Stimulated activated naive CD4-positive, alpha-beta T cell treated with Interleukin-2 at 50 U/mL for 16 hours (primary cell): ENCODE data around the gene VAMP8.
"Not testable (repeated sequence)": the region's sequence is repeated elsewhere in the genome, so short reads cannot be mapped to it uniquely, and the experiment has no call there.

Experiments
- DNase-seq: peaks from one replicate; lab custom pipeline; 2025; lab: John Stamatoyannopoulos, UW

VAMP8 gene

DNA sequence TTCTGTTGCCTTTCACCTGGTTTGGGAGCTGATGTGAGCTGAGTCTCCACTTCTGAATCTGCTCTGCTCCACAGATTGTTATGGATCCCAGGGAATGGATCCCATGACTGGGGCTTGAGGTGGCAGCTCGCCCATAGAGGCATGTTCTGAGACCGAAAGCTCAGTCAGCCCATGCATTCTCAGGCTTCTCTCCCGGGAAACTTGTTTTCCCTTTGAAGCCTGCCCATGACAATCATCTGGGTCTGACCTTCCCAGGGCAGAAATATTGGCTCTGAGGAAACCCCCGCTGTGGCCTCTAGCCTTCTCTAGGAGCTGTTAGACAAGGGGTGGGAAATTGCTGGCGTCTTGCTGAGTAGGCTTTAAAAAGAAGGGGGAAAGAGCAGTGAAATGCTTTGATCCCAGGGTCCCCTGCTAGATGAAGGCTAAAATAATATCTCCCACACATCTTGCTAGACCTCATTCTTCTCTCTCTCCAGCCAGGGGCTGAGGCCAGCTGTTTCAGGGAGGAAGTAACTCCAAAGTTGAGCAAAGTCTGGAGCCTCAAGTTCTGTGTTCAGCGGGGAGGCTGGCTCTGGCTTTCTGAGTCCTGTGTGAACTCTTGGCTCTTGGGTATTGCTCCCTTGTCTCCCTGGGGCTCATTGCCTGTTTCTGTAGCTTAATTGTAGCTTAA is 2.0 kb downstream of the VAMP8 start:
- DNase-seq = no peak

DNA sequence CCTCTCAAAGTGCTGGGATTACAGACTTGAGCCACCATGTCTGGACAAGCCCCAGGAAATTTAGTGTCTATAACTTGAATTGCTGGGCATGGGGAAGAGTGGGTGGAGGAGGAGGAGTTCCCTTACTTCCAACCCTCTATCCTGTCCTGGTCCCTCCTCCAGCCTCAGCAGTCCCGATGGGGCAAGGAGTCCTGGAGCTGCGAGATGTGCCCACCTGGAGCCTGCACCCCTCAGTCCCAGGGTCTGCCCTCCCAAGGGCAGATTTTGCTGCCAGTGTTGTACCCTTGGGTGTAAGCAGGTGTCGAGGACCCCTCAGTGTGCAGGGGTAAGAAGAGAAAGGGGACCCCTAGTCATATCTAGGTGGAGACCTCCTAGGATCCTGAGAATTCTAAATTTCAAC is 2.8 kb downstream of the VAMP8 start:
- no peak for DNase-seq

DNA sequence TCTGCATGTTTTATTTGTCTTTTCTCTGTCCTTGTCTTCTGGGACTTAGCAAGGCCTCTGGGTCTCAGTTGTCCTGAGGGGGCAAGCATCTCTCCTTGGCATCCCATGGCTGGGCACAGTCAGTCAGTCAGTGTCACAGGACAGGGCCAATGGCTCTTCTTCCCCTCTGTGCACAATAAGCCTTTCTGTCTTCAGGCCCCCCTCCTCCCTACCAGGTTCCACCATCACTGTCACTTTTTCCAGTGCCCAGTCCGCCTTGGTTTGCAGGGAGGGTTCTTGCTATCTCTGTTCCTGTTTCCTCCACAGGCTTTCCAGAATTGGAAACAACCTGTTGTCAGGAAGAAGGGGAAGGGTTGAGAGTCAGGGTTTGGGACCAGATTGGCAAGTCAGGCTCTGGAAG is 5.1 kb downstream of the VAMP8 start:
- DNase-seq = no peak

DNA sequence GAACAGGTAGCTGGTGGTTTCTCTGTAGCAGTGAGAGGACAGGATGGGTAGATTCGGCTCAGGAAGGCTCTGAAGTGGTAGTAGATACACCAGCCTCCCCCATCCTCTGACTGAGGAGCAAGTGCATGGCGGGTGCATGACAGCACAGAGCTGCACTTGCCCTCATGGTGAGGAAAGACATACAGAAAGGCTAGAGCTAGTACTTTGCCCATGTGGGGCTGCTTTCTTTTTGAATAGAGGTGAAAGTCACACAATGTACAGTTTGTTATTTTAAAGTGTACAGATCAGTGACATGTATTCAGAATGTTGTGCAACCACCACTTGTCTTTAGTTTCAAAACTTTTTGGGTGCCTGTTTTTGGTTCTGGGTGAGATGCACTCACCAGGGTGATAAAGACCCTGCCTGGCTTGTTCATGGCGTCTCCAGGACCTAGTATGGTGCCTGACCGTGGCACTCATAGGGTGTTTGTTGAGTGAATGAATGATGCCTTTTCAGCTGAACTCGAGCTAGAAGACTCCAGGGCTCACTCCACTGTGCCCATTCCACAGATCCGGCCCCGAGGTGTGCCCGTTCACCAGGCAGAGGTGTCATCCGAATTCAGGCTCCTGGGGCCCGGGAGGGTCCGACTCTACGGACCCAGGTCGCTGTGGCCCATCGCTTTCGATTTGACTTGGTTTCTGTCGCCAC is 6.4 kb downstream of the VAMP8 start:
- peak; percentile 33 for DNase-seq

DNA sequence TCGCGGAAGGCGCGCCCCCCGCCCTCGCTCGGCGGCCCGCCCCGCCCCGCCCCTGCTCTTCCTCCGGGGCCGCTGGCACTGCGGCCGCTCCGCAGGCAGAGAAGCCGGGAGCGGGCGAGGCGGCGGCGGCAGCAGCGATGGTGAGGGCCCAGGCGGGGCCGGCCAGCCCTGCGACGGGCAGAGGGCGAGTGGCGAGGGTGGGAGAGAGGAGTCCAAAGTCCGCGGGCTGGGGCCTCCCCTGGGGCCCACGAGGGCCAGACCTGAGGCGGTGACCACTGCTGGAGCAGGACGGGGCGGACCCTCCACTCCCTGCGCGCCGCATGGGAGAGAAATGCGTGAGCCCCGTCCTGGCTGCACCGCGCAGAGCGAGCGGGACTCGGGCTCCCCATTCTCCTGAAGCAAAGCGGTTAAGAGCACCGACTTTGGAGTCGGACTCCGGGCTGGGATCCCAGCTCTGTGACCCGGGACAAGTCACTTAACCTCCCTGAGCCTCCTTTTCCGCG is 7.0 kb downstream of the VAMP8 start, which contains the start of gene VAMP5:
Gene VAMP5 (plus strand): TSS at position 78 of the 503 bp plus-strand sequence. CDS start 60 bp downstream, at position 138.
- DNase-seq = no peak

DNA sequence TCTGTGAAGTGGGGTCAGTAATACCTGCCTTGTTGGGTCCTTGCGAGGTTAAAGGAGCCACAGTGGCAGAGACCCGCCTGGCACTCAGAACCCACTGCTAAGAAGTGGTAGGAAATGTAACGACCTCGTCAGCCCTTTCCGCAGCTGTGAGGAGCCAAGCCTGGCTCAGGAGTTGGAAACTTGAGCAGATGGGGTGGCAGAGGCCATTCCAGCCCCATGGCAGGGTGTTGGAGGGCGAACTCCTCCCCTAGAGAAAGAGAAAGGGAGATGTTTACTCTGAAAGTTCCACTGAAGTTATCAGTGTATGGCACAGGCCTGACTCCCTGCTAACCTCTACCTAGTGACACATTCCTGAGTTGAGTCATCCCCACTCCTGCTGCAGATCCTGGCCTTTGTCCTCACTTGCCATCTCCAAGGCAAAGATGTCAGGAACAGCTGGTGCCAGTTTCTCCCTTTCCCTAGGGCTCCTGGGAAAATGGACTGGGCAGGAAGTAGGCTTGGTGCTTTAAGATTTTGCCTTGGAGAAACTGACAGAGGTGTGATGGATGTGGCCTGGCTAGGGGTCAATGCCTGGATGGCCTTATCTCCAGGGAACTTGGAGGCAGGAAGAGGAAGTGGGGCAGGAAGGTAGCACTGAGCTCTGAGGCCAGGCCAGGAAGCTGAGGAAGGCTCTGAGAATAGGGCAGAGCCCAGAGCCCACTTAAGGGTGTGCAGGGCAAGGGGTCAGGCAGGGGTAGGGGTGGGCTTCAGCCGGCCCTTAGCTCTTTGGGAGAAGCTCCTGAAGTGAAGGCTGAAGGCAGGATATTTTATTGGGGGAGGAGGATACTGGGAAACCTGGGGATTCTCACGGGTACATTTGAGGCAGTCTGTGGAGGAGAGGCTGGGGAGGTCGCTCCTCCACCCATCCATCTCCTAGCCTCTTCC is 7.7 kb downstream of the VAMP8 start:
- DNase-seq = peak; percentile 21

DNA sequence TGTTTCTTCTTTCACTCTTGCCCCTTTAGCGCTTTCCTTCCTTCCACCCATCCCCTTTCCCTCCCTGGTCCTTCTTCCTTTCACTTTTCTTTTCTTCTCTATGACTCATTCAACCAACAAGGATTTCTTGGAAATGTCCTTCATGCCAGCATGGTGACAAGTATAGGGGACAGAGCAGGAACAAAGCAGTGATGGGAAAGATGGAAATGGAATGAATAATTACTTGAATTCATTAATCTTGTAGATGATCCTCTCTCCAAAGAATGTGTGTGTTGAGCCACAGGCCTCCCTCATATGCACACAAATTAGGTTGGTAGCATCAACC is 8.4 kb downstream of the VAMP8 start:
- no peak for DNase-seq

DNA sequence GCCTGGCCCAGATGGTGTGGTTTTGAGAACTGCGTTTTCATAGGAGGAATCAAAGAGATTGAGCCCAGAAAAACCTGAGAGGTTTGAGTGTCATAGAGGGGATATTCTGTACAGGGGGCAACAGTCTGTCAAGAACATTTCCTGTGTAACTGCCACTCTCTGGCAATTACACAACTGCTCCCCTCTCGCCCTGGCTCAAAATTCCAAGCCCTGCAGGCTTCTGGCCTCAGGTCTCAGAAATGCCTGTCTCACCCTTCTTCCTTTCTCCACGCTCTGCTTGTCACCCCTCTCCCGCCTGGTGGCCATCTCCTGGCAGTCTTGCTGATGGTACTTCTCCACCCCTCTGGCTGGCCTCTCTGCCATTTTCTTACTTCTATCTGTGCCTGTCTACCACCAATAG is 10.8 kb downstream of the VAMP8 start:
- no peak for DNase-seq

DNA sequence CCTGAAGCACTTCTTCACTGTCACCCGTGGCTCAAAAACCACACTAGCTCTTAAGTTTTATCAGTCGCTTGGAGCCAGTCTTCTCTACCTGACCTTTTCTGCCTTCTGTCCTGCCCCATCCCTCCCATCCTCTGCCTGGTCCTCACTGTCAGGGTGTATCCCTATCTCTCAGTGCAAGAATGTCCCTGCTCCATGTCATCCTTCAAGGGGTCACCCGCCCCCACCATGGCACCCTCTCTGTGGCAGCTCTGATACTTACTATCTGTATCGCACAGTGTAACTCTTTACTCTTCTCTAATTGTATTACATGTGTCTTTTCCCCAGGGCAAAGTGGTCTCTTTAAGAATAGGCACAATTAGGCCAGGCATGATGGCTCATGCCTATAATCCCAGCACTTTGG is 11.3 kb downstream of the VAMP8 start:
- DNase-seq = no peak

DNA sequence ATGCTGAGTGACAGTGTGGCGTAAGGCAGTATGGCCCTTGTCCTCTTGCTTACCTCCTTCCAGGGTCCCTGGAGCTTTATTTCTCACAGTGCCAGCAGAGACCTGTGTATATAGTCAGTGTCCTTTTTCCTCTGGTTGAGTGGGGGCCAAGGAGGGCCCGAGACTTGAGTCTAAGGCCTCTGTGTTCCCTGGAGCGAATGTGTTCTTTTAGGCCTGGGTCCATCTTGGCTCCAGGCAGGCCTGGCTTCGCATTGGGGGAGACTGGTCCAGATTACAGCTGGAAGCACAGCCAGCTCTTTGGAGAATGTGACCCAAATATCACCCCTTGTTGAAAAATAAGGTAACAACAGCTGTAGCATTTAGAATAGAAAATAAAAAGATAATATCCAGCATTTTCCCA is 11.8 kb downstream of the VAMP8 start:
- DNase-seq = no peak

DNA sequence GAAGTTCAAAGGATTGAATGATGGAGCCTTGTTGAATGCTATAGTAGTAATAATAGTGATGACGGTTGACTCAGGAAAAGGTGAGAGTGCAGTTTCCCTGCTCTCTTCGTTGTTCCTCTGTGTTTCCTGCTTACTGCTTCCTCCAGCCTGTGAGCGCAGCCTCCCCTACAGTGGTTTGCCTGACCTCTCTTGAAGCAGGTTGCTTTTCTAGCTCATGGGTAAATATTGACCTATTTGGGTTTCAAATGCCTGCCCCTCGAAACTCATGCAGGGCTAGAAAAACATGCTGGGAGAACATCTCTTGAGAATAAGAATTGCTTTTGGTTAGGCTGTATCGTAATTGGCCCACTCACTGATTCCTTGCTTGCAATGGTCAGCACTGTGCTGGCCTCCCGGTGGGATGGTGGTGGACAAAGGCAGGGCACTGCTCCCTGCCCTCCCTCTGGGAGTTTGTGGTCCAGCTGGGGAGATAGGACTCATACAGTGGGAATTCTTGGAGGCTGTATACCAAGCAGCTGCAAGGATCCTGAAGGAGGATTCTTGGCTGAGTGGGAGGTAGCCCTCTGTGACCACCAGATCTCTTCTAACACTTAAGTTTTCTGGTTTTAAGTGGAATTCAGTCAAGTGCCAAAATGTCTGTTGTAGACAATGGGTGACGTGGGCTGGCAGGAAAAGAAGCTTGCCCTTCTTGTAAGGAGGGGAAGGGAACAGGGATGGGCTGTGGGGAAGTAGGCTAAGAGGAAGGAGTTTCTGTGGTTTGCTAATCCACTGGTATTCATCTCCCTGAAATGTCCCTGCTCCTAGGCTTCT is 12.8 kb downstream of the VAMP8 start:
- DNase-seq = no peak

DNA sequence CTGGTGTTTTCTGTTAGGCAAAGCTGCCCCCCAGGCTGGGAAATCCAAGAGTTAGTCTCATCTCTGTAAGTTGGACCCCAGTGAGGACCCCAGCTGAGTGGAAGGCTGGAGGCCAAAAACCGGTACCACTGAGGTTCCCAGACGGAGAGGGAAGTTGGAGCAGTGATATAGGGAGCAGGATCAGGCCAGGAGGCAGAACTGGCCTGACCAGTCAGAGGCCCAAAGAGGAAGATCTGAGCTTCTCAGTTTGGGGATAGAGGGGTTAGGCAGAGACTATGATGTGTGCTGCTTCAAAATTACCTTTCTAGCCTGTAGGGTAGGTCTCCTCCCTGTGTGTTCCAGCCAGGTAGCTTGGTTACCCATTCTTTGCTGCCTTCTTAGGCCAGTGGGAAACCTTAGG is 13.6 kb downstream of the VAMP8 start:
- DNase-seq = no peak

DNA sequence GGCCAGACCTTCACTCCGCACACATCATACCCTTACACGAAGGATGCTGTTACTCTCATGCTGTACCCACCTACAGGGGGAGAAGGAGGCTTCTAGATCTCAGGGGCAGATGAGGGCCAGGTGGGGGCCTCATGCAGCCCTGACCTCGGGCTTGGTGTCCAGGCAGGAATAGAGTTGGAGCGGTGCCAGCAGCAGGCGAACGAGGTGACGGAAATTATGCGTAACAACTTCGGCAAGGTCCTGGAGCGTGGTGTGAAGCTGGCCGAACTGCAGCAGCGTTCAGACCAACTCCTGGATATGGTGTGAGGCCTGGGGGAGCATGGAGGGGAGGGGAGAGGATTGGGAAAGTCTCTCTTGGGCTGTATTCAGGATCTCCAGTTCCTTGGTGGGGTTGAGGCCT is 14.2 kb downstream of the VAMP8 start:
- no peak for DNase-seq

DNA sequence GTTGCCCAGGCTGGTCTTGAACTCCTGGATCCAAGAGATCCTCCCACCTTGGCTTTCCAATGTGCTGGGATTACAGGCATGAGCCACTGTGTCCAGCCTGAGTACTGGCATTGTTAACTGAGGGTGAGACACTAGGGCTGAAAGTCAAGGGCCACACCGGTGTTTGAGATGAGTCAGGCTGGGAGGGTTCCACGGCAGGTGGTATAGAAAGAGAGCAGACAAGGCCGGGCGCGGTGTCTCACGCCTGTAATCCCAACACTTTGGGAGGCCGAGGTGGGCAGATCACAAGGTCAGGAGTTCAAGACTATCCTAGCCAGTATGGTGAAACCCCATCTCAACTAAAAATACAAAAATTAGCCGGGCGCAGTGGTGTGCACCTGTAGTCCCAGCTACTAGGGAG is 14.9 kb downstream of the VAMP8 start:
- DNase-seq = not testable (repeated sequence)

DNA sequence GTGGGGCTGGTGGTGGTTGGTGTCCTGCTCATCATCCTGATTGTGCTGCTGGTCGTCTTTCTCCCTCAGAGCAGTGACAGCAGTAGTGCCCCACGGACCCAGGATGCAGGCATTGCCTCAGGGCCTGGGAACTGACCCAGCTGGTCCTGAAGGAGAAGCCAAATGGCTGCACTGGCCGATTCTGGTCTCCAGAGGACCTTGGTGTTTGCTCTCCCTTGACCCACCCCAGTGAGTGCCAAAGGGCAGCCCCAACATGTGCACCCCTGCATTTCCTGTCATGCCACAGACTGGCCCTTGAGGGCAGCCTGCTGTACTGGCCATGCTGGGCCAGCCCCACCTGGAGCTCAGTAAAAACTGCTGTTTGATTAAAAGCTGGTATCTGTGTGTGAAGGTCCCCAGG is 15.6 kb downstream of the VAMP8 start:
- no peak for DNase-seq

DNA sequence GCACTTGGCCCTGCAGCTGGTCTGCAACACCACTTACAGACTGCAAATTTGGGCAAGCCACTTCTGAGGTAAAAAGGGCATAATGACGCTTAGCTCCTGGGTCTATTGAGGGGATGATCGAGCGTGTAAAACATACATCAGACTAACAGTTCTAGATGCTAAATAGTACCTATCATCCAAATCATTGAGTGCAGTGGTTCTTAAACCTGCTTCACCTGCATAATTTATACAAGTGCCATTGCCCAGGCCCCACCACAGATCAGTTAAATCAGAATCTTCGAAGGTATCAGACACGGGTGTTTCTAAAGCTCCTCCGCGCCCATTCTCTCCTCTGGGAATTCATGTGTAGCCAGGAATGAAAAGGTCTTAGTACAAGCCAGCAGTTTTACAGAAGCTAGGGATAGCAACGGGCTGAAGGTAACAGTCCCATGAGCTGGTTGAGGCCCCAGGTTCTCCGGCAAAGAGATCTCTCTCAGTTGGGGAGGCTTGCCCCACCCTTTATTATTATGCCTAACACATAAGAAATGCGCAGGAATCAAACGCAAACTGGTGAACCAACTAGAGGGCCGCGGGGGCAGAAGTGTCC is 17.4 kb downstream of the VAMP8 start:
- no peak for DNase-seq

DNA sequence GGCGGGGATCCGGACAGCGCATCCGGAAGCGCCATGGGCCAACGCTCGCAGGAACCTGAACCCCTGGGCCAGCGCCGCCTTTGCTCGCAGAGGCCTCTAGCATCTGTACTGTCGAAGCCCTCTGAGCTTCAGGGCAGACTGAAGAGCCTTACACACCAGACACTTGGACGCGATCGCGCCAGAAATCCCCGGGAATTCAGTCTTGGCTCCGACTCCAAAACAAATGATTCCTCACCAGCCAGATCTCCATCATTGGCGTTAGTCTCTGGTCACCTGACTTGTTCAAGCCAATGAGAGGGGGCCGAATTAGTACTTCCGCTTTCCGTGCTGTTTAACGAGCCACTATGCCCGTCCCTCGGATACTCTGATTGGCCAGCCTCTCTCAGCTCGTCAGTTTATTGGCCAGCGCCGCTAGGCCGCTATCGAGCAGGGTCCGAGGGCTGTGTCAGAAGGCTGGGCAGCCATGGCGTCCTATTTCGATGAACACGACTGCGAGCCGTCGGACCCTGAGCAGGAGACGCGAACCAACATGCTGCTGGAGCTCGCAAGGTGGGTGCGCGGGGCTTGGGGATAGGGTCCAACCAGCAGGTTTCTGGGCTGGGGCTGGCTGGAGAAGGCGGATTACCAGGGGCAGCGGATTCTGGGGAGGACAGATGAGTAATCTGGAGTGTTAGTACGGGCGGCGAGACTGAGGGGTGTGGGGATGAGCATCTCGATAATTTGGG is 18.1 kb downstream of the VAMP8 start, which contains the start of gene RNF181:
Gene RNF181 (plus strand): TSS at position 445 of the 725 bp plus-strand sequence. CDS start 19 bp downstream, at position 464.
- DNase-seq = peak; percentile 91

DNA sequence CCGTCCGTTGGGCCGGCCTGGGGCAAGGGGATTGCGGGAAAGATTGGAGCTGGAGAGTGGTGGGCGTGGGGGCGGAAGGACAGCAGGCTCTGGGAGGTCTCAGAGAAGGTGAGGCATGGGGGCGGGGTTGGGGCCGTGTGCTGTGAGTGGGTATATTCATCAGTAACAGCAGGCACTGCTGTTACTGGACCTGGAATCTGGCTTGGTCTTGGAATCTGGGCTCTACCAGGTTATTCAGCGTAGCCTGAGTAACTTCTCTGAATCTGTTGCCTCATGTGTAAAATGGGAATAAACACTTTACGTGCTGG is 18.6 kb downstream of the VAMP8 start:
- DNase-seq = peak; percentile 47

DNA sequence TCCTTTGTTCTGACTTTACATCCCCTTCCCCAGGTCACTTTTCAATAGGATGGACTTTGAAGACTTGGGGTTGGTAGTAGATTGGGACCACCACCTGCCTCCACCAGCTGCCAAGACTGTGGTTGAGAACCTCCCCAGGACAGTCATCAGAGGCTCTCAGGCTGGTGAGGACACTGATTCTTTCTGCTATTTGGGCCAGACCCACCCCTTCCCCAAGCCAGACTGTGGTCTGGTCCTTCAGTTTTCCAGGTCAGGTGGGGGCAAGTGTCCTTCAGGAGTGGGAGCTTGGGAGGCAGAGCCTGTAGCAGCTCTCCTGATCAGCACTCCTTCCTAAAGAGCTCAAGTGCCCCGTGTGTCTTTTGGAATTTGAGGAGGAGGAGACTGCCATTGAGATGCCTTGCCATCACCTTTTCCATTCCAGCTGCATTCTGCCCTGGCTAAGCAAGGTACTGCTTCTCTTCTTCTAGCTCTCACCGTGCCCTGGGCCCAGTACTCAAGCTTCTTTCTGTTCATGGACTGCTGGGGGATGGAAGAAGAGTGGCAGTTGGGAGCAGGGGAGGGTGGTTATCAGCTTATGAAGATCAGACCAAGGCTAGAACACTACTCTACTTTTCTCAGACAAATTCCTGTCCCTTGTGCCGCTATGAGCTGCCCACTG is 19.2 kb downstream of the VAMP8 start:
- DNase-seq = no peak

DNA sequence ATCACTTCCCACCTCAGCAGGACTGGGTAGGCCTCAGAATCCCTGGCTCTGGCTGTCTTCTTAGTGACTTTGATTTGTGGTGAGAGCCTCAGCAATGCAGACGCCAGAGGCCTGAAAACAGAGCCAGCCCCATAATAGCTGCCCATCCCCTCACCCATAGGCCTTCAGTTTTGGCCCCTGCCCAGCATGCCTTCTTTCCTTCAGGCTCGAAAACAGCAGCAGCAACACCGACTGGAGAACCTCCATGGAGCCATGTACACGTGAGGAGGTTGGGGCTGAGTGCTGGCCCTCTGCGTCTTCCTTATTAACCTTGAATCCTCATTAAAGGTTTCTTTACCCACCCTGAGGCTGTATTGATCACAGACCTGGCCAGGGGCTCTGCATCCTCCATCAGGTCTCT is 19.9 kb downstream of the VAMP8 start:
- no peak for DNase-seq
